Keratinocyte (primary cell): ENCODE results near the gene CD3D. TPM values are rescaled to one million over a fixed set of nuclear protein-coding genes. Genes with fewer than 3 reads are reported as not detected.

Experiments used
- DNase-seq: peaks from one replicate; pipeline ENCODE4 v3.0.0-alpha.2; 2011; ENCODE audit warnings: low read depth, missing footprints, low spot score
- FAIRE-seq: peaks from 2 replicates; lab custom pipeline; 2011; peaks lifted over from hg19 to GRCh38; lab: Jason Lieb, UNC
- H2AFZ ChIP-seq: 2 replicates; pipeline ENCODE4 v1.6.0; 2012; ENCODE audit warnings: low read length, control low read depth, inconsistent platforms; ENCODE audit not compliant: control insufficient read depth
- H3K27ac ChIP-seq: 2 replicates; pipeline ENCODE4 v1.5.1; 2011; ENCODE audit warnings: low read length; ENCODE audit not compliant: control insufficient read depth, insufficient read depth
- H3K27me3 ChIP-seq: 3 replicates; pipeline ENCODE4 v1.6.0; 2011; ENCODE audit warnings: low read length; ENCODE audit not compliant: control insufficient read depth, insufficient read depth; ENCODE audit errors: extremely low read depth
- H3K36me3 ChIP-seq, 2 experiments: 2 replicates in 1 of 2; 3 replicates in 1 of 2; pipeline ENCODE4 v1.5.1; 2011; ENCODE audit warnings: low read length in 2 of 2, mild to moderate bottlenecking in 1 of 2; ENCODE audit not compliant: control insufficient read depth in 2 of 2, insufficient read depth in 2 of 2; ENCODE audit errors: extremely low read depth in 1 of 2
- H3K4me1 ChIP-seq: 3 replicates; pipeline ENCODE4 v1.5.1; 2011; ENCODE audit warnings: low read length; ENCODE audit not compliant: control insufficient read depth, insufficient read depth; ENCODE audit errors: extremely low read depth
- H3K4me2 ChIP-seq: 3 replicates; pipeline ENCODE4 v1.6.0; 2011; ENCODE audit warnings: low read depth, low read length; ENCODE audit not compliant: control insufficient read depth, insufficient read depth; ENCODE audit errors: extremely low read depth
- H3K4me3 ChIP-seq, 3 experiments: fragments of 200-600 bp in 1 of 3; sonication (generic) in 1 of 3; 2 replicates in 2 of 3; 3 replicates in 1 of 3; pipeline ENCODE4 v1.5.1; 2011 to 2016; ENCODE audit warnings: low read length in 3 of 3, mild to moderate bottlenecking in 3 of 3, control low read depth in 2 of 3, inconsistent platforms in 1 of 3, low read depth in 1 of 3, mixed read lengths in 1 of 3, mixed run types in 1 of 3, moderate library complexity in 1 of 3; ENCODE audit not compliant: control insufficient read depth in 2 of 3, insufficient read depth in 2 of 3; ENCODE audit errors: extremely low read depth in 1 of 3
- H3K79me2 ChIP-seq: 2 replicates; pipeline ENCODE4 v1.6.0; 2012; ENCODE audit warnings: low read length; ENCODE audit not compliant: control insufficient read depth, insufficient read depth
- H3K9ac ChIP-seq: 3 replicates; pipeline ENCODE4 v1.6.0; 2011; ENCODE audit warnings: low read length; ENCODE audit not compliant: control insufficient read depth, insufficient read depth; ENCODE audit errors: extremely low read depth
- H3K9me1 ChIP-seq: 3 replicates; pipeline ENCODE4 v1.6.0; 2011; ENCODE audit warnings: low read length; ENCODE audit not compliant: control insufficient read depth, insufficient read depth; ENCODE audit errors: extremely low read depth
- H3K9me3 ChIP-seq: 2 replicates; pipeline ENCODE4 v1.5.1; 2012; ENCODE audit warnings: low read depth, low read length; ENCODE audit not compliant: control insufficient read depth
- H4K20me1 ChIP-seq: 3 replicates; pipeline ENCODE4 v1.6.0; 2011; ENCODE audit warnings: low read length; ENCODE audit not compliant: control insufficient read depth, insufficient read depth; ENCODE audit errors: extremely low read depth
- EZH2 ChIP-seq: IDR thresholded peaks from one replicate; pipeline ENCODE4 v1.6.1; 2012; ENCODE audit warnings: inconsistent platforms, mild to moderate bottlenecking, low read length, moderate library complexity
- dilution Hi-C: fragments of 300-500 bp; cut with MboI; formaldehyde crosslinking; loops from one replicate; pipeline ENCODE4 v1.7.0; 2020; ENCODE audit warnings: low sequenced_read_pairs; ENCODE audit not compliant: extremely low pct_ligation_motif_present
- polyA plus RNA-seq, 5 experiments: library from polyadenylated mRNA; depleted of rRNA in 3 of 5; stranded (reverse) in 3 of 5; stranded (forward) in 1 of 5; unstranded in 1 of 5; fragments of >200 nt; gene quantifications; 1 replicate in 1 of 5; 2 replicates in 3 of 5; 3 replicates in 1 of 5; pipeline versions ENCODE4 v1.2.1 to v1.2.3, GENCODE V29; 2011 to 2012; ENCODE audit warnings: missing spikeins in 2 of 5, low read depth in 1 of 5, low replicate concordance in 1 of 5
- TF ChIP-seq, protein P1 (sequence below), 3 experiments: IDR thresholded peaks in 1 of 3; conservative IDR thresholded peaks in 1 of 3; optimal IDR thresholded peaks in 1 of 3; 2 replicates in 2 of 3; 3 replicates in 1 of 3; pipeline versions ENCODE3 to v1.5.1; 2011; ENCODE audit warnings: low read length in 3 of 3, mild to moderate bottlenecking in 3 of 3, moderate library complexity in 2 of 3, control low read depth in 1 of 3, inconsistent platforms in 1 of 3; ENCODE audit not compliant: insufficient read depth in 2 of 3; ENCODE audit errors: extremely low read depth in 1 of 3

CD3D gene
- polyA plus RNA-seq, 1 donor (not counting 4 experiments of a cell fraction or from before 2014, with no cell fraction given), result not detected

DNA sequence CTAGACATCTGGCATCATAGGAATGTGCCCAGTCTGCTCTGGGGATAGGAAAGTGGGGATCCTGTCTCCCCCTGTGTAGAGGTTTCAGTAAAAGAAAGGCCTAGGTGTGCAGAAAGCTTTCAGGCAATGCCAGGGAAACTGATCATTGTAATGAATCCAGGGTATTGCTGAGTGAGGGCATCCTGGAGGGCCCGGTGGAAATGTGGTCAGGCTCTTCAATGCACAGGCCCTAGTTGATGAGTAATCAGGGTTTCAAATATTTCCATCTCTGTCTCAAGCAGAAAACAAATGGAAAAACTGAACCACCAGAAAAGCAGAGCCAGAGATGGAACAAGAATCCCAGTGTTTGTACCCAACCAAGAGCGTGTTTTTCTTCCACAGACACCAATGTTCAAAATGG lies 35.9 kb downstream of the CD3D start:
- Histone ChIP-seq H3K27ac (no peak overlapping the region), H3K9me1 (no peaks in the 10 kb centered on the region), H3K27me3 (no peaks in the 10 kb centered on the region), H2AFZ (no peak overlapping the region), H3K4me1 (no peaks in the 10 kb centered on the region), H3K9me3 (no peaks in the 10 kb centered on the region), H3K79me2 (no peaks in the 10 kb centered on the region), H3K36me3 (no peaks in the 10 kb centered on the region), H3K4me2 (no peak overlapping the region), H3K4me3 (no peak overlapping the region), H3K9ac (no peak overlapping the region), H4K20me1 (no peaks in the 10 kb centered on the region)
- FAIRE-seq (no peak), DNase-seq (no peak)
- dilution Hi-C loops, result no loop called here
- TF ChIP-seq, protein P1, sequence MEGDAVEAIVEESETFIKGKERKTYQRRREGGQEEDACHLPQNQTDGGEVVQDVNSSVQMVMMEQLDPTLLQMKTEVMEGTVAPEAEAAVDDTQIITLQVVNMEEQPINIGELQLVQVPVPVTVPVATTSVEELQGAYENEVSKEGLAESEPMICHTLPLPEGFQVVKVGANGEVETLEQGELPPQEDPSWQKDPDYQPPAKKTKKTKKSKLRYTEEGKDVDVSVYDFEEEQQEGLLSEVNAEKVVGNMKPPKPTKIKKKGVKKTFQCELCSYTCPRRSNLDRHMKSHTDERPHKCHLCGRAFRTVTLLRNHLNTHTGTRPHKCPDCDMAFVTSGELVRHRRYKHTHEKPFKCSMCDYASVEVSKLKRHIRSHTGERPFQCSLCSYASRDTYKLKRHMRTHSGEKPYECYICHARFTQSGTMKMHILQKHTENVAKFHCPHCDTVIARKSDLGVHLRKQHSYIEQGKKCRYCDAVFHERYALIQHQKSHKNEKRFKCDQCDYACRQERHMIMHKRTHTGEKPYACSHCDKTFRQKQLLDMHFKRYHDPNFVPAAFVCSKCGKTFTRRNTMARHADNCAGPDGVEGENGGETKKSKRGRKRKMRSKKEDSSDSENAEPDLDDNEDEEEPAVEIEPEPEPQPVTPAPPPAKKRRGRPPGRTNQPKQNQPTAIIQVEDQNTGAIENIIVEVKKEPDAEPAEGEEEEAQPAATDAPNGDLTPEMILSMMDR (optimal IDR thresholded peaks at IDR 0.05 in 1 of 3, IDR thresholded peaks at IDR 0.05 in 1 of 3, conservative IDR thresholded peaks at IDR 0.05 in 1 of 3; ENCODE audit: extremely low read depth in 1 of 3, insufficient read depth in 2 of 3, low read length in 3 of 3), result no peak
- no peak for TF ChIP-seq EZH2

- Histone ChIP-seq H3K9me1 (no peaks in the 10 kb centered on the region), H3K36me3 (no peaks in the 10 kb centered on the region), H3K9me3 (no peaks in the 10 kb centered on the region), H4K20me1 (no peaks in the 10 kb centered on the region), H2AFZ (no peak overlapping the region), H3K79me2 (no peaks in the 10 kb centered on the region), H3K4me2 (no peak overlapping the region), H3K27me3 (peaks cover 4% of the 10 kb centered on the region), H3K27ac (no peak overlapping the region), H3K4me1 (no peaks in the 10 kb centered on the region), H3K9ac (no peak overlapping the region), H3K4me3 (no peak overlapping the region)
- dilution Hi-C loops, result no loop called here
- TF ChIP-seq, protein P1 (optimal IDR thresholded peaks at IDR 0.05 in 1 of 3, IDR thresholded peaks at IDR 0.05 in 1 of 3, conservative IDR thresholded peaks at IDR 0.05 in 1 of 3; ENCODE audit: extremely low read depth in 1 of 3, insufficient read depth in 2 of 3, low read length in 3 of 3), result no peak
- no peak for TF ChIP-seq EZH2
- DNase-seq, result no peak
- FAIRE-seq, result no peak
Measured at GRCh38 chr11:118305726-118306125, 36.8 kb downstream of the CD3D start.
